ENCODE data around the gene CEP20. TPM values are rescaled to one million over a fixed set of nuclear protein-coding genes. Genes with fewer than 3 reads are reported as not detected.

The CEP20 gene
- total and polyA plus RNA-seq, 2 donors (not counting 1 experiment from before 2014, with no cell fraction given) = 14.2 to 30.2 TPM

DNA sequence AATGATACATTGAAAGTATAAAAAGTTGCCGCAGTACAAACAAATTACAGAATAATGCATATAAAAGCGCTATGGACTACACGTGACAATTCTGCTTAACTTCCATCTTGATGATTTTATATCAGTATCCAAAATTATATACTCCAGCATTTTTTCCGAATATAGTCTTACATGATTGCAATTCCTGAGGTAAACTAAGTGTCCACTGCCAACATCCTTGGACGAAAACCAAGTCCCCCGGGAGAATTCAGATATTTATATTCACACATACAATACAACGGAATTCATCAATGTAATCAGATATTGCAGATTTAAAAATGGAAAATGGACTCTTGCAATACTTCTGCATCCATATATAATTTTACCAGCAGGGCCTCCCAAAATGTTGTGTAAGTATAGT lies 22.7 kb downstream of the CEP20 start:
- Histone ChIP-seq H3K4me1 (ENCODE audit: control insufficient read depth in 2 of 2, insufficient read depth in 2 of 2, low read length in 2 of 2) (no peaks in the 10 kb centered on the region), H3K4me3 (ENCODE audit: control extremely low read depth in 1 of 5, extremely low read depth in 1 of 5, insufficient read depth in 1 of 5, low read depth in 2 of 5, low read length in 4 of 5) (no peak overlapping the region), H3K27ac (ENCODE audit: low read length in 2 of 2) (no peak overlapping the region), H3K9ac (ENCODE audit: low read length) (no peak overlapping the region), H3K4me2 (replicated peaks; ENCODE audit: low read depth, low read length, poor library complexity, severe bottlenecking) (no peak overlapping the region), H3K79me2 (ENCODE audit: control insufficient read depth, insufficient read depth, low read length) (no peaks in the 10 kb centered on the region), H2AFZ (ENCODE audit: insufficient read depth, low read depth, low read length, poor library complexity, severe bottlenecking) (no peak overlapping the region), H3K27me3 (replicated peaks in 1 of 4; ENCODE audit: control extremely low read depth in 1 of 4, control insufficient read depth in 3 of 4, insufficient read depth in 4 of 4, low read length in 3 of 4) (no peaks in the 10 kb centered on the region), H3K9me3 (ENCODE audit: control extremely low read depth in 1 of 3, control insufficient read depth in 2 of 3, insufficient read depth in 1 of 3, low read length in 2 of 3) (no peaks in the 10 kb centered on the region), H4K20me1 (ENCODE audit: control insufficient read depth, insufficient read depth, low read length, poor library complexity, severe bottlenecking) (no peaks in the 10 kb centered on the region), H3K36me3 (replicated peaks in 1 of 2; ENCODE audit: control extremely low read depth in 1 of 2, control insufficient read depth in 1 of 2, extremely low read depth in 1 of 2, insufficient read depth in 2 of 2, low read length in 1 of 2) (peaks cover 9 to 43% of the 10 kb centered on the region in 2 experiments)
- WGBS (ENCODE audit: insufficient coverage) = 100% methylated on average over 2 of the region's 7 CpGs
- Mint-ChIP-seq H3K9me3 (ENCODE audit: insufficient read depth) (no peaks in the 10 kb centered on the region), H3K27ac (no peak overlapping the region), H3K4me3 (no peak overlapping the region), H3K27me3 (no peaks in the 10 kb centered on the region), H3K4me1 (no peaks in the 10 kb centered on the region)
- no peak for TF ChIP-seq EZH2 (IDR thresholded peaks at IDR 0.05; ENCODE audit: borderline replicate concordance, insufficient read depth, low read depth, low read length, poor library complexity, severe bottlenecking)
- TF ChIP-seq, protein P1, sequence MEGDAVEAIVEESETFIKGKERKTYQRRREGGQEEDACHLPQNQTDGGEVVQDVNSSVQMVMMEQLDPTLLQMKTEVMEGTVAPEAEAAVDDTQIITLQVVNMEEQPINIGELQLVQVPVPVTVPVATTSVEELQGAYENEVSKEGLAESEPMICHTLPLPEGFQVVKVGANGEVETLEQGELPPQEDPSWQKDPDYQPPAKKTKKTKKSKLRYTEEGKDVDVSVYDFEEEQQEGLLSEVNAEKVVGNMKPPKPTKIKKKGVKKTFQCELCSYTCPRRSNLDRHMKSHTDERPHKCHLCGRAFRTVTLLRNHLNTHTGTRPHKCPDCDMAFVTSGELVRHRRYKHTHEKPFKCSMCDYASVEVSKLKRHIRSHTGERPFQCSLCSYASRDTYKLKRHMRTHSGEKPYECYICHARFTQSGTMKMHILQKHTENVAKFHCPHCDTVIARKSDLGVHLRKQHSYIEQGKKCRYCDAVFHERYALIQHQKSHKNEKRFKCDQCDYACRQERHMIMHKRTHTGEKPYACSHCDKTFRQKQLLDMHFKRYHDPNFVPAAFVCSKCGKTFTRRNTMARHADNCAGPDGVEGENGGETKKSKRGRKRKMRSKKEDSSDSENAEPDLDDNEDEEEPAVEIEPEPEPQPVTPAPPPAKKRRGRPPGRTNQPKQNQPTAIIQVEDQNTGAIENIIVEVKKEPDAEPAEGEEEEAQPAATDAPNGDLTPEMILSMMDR (IDR thresholded peaks at IDR 0.05) = no peak
- POLR2A ChIA-PET = no interaction called here
- ATAC-seq (ENCODE audit: low read depth) (no peak), DNase-seq (no peak)
- intact Hi-C loops (cut with micrococcal nuclease) = no loop called here
- CTCF ChIA-PET = no interaction called here

DNA sequence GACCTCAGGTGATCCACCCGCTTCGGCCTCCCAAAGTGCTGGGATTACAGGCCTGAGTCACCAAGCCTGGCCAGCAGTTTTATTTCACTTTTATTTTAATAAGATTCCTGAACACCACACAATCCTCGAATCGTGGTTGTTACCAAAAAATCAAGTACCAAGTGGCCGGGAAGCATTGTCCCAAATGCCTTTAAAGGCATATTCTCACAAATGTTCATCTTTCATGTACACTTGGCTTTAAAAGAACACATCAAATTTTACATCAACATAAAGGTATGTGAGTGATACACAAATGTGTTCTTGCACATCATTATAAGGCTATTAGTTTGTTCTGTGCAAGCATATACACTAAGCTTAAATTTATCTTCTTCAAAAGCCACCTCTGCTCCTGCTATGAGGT lies 23.5 kb downstream of the CEP20 start:
- Histone ChIP-seq H3K4me3 (ENCODE audit: control extremely low read depth in 1 of 5, extremely low read depth in 1 of 5, insufficient read depth in 1 of 5, low read depth in 2 of 5, low read length in 4 of 5) (no peak overlapping the region), H4K20me1 (ENCODE audit: control insufficient read depth, insufficient read depth, low read length, poor library complexity, severe bottlenecking) (no peaks in the 10 kb centered on the region), H3K9ac (ENCODE audit: low read length) (no peak overlapping the region), H3K79me2 (ENCODE audit: control insufficient read depth, insufficient read depth, low read length) (no peaks in the 10 kb centered on the region), H2AFZ (ENCODE audit: insufficient read depth, low read depth, low read length, poor library complexity, severe bottlenecking) (no peak overlapping the region), H3K27me3 (replicated peaks in 1 of 4; ENCODE audit: control extremely low read depth in 1 of 4, control insufficient read depth in 3 of 4, insufficient read depth in 4 of 4, low read length in 3 of 4) (no peaks in the 10 kb centered on the region), H3K36me3 (replicated peaks in 1 of 2; ENCODE audit: control extremely low read depth in 1 of 2, control insufficient read depth in 1 of 2, extremely low read depth in 1 of 2, insufficient read depth in 2 of 2, low read length in 1 of 2) (peaks cover 9 to 35% of the 10 kb centered on the region in 2 experiments), H3K9me3 (ENCODE audit: control extremely low read depth in 1 of 3, control insufficient read depth in 2 of 3, insufficient read depth in 1 of 3, low read length in 2 of 3) (no peaks in the 10 kb centered on the region), H3K4me2 (replicated peaks; ENCODE audit: low read depth, low read length, poor library complexity, severe bottlenecking) (no peak overlapping the region), H3K27ac (ENCODE audit: low read length in 2 of 2) (no peak overlapping the region), H3K4me1 (ENCODE audit: control insufficient read depth in 2 of 2, insufficient read depth in 2 of 2, low read length in 2 of 2) (no peaks in the 10 kb centered on the region)
- WGBS (ENCODE audit: insufficient coverage) = 96% methylated on average over 4 of the region's 5 CpGs
- Mint-ChIP-seq H3K27me3 (no peaks in the 10 kb centered on the region), H3K27ac (no peak overlapping the region), H3K4me1 (no peaks in the 10 kb centered on the region), H3K4me3 (no peak overlapping the region), H3K9me3 (ENCODE audit: insufficient read depth) (no peaks in the 10 kb centered on the region)
- DNase-seq (no peak), ATAC-seq (ENCODE audit: low read depth) (no peak)
- TF ChIP-seq EZH2 (IDR thresholded peaks at IDR 0.05; ENCODE audit: borderline replicate concordance, insufficient read depth, low read depth, low read length, poor library complexity, severe bottlenecking) = no peak
- TF ChIP-seq, protein P1 (IDR thresholded peaks at IDR 0.05) = no peak
- ChIA-PET POLR2A (no interaction called here), CTCF (no interaction called here)
- intact Hi-C loops (cut with micrococcal nuclease) = no loop called here

All from B cell (primary cell).